Activated CD4-positive, CD25-positive, alpha-beta regulatory T cell (primary cell): ENCODE results near the gene CCIN.
A peak's percentile ranks its signal among the peaks of the same experiment; 100 is the strongest.

Experiments
- DNase-seq, 4 experiments: peaks; one replicate each; lab custom pipeline; 2025; lab: John Stamatoyannopoulos, UW

The CCIN gene

GRCh38 chr9:36190388-36191289 lies 21.5 kb downstream of the CCIN start, which contains the start of gene CLTA:
Gene CLTA, plus strand, starts transcription at chr9:36190921. Its CDS starts 136 bp downstream, at chr9:36191057.
- peak; percentile 83 to 91 (median 86) for DNase-seq

GRCh38 chr9:36191290-36191645 lies 22.1 kb downstream of the CCIN start:
- DNase-seq: peak in 2 of 4 experiments; percentile 28 to 38

DNA sequence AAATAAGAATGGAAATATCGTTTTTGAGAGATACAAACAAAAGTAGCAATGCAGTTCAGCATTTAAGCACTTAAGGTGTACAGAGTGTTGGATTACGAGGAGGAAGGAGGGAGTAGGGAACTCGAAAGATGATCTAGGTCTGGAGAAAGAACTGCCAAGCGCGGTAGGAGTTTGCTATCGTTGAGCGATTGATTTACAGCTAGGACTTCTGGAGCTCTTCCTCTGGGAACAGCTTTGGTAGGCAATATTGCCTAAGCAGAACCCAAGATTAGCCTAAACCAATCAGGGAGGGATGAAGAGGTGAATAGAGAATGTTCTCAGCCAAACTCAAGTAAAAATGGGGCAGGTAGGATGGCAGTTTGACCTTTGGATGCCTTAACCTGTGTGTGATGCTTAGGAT lies 22.5 kb downstream of the CCIN start:
- no peak for DNase-seq

- no peak for DNase-seq
Measured at GRCh38 chr9:36192196-36192595, 23.0 kb downstream of the CCIN start.

- DNase-seq: no peak
Measured at GRCh38 chr9:36193023-36193422, 23.8 kb downstream of the CCIN start.

GRCh38 chr9:36194326-36195000 lies 25.3 kb downstream of the CCIN start:
- no peak for DNase-seq

- DNase-seq: no peak
Measured at GRCh38 chr9:36204906-36205547, 35.8 kb downstream of the CCIN start.

- DNase-seq: no peak
Measured at GRCh38 chr9:36207016-36207415, 37.8 kb downstream of the CCIN start.

DNA sequence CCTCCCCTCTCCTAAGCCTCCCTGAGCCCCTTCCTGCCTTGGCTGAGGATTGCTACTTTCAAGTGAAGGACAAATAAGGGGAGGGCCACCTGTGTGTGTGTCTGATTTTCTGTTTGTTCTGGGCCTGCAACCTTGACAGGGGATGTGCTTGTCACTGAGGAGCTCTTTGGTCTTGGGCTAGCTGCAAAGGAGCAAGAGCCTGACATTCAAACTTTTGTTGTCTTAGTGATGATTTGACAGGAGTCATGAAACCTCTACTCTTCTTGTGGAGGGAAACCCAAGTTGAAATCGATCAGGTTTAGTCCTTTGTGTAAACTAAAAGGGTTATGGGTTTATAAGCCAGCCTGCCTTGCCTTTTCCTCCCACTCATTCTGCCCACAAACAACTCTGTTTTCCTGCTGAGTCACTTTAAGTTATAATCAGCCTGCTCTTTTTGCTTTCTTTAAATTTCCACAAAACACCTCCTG lies 38.4 kb downstream of the CCIN start:
- no peak for DNase-seq

GRCh38 chr9:36208521-36209253 lies 39.5 kb downstream of the CCIN start:
- no peak for DNase-seq

GRCh38 chr9:36210722-36211121 lies 41.5 kb downstream of the CCIN start:
- DNase-seq: no peak

GRCh38 chr9:36211510-36211909 lies 42.3 kb downstream of the CCIN start:
- DNase-seq: no peak

- DNase-seq: no peak
Measured at GRCh38 chr9:36213387-36213786, 44.2 kb downstream of the CCIN start.

GRCh38 chr9:36213989-36214388 lies 44.8 kb downstream of the CCIN start:
- no peak for DNase-seq

GRCh38 chr9:36214571-36214970 lies 45.4 kb downstream of the CCIN start:
- no peak for DNase-seq

DNA sequence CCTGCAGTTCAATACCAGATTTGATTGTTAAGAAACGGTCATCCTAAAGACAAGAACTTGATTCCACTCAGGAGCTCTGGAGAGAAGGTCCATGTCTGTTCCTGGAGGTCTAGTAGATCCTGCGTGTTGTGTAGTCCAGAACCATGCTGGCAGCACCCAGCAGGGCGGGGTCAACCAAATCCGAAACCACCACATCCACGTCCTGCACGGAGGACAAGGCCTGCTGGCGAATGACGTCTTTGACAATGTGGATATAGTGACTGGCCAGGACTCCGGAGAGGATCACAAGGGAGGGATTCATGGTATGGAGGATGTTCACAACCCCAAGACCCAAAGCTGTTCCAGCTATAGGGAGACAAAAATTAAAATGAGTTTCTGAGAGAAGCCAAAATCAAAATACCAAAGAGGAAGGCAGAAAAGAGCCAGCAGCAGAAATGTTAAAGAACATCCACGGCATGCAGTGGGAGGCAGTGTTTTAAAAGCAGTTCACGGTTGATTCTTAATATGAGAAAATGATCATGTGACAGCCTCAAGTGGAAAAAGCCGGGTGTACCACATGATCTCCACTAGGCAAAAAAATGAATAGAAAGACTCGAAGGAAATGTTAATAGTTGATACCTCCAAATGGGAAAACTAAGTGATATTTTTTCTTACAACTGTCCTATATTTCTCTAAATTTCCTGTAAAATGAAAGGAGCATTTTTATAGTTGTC lies 48.2 kb downstream of the CCIN start:
- DNase-seq: no peak

- no peak for DNase-seq
Measured at GRCh38 chr9:36218011-36218410, 48.8 kb downstream of the CCIN start.

GRCh38 chr9:36218411-36218901 lies 49.3 kb downstream of the CCIN start:
- DNase-seq: no peak
